Activated naive CD4-positive, alpha-beta T cell treated with anti-CD3 and anti-CD28 coated beads, Interleukin-2, amount 10 ng/mL, durations not matched to agents 7 days and 5 days (primary cell): ENCODE data around the gene RNMT.
"Not testable (repeated sequence)": the region's sequence is repeated elsewhere in the genome, so short reads cannot be mapped to it uniquely, and the experiment has no call there.

ENCODE experiments used
- CTCF ChIA-PET: fragments of 350-600 bp; sonication (Branson Sonifier 250); formaldehyde crosslinking; loops from one replicate; lab custom pipeline; 2021; ENCODE audit warnings: antibody characterized with exemption; lab: Charles Lee
- DNase-seq: peaks from one replicate; pipeline ENCODE4 v3.0.0-alpha.2; 2020
- H3K27ac Mint-ChIP-seq: one replicate; pipeline ENCODE4 v1.8.0; 2021; ENCODE audit warnings: mild to moderate bottlenecking, moderate library complexity, mixed read lengths
- H3K27me3 Mint-ChIP-seq: one replicate; pipeline ENCODE4 v1.8.0; 2021; ENCODE audit warnings: mild to moderate bottlenecking, mixed read lengths
- H3K36me3 Mint-ChIP-seq: one replicate; pipeline ENCODE4 v1.8.0; 2021; ENCODE audit warnings: mixed read lengths
- H3K4me1 Mint-ChIP-seq: one replicate; pipeline ENCODE4 v1.8.0; 2021; ENCODE audit warnings: mixed read lengths
- H3K4me3 Mint-ChIP-seq: one replicate; pipeline ENCODE4 v1.8.0; 2021; ENCODE audit warnings: mild to moderate bottlenecking, moderate library complexity, mixed read lengths
- H3K9me3 Mint-ChIP-seq: one replicate; pipeline ENCODE4 v1.8.0; 2021; ENCODE audit warnings: mixed read lengths

The RNMT gene

GRCh38 chr18:13726232-13726971, at the start of gene RNMT, which contains the start of gene FAM210A:
TSS of gene RNMT (plus strand) at chr18:13726673. CDS start at chr18:13731518, 4,845 bp downstream.
TSS of gene FAM210A (minus strand) at chr18:13726558. CDS start at chr18:13682077, 44,481 bp downstream.
- peak; percentile 97 for DNase-seq

GRCh38 chr18:13677350-13677749, 49.1 kb upstream of the RNMT start:
- H3K27me3 Mint-ChIP-seq, H3K4me3 Mint-ChIP-seq, DNase-seq, CTCF ChIA-PET, H3K4me1 Mint-ChIP-seq, H3K9me3 Mint-ChIP-seq: not testable (repeated sequence)
- Mint-ChIP-seq H3K27ac (peak overlapping the region; percentile 25), H3K36me3 (peaks cover 12% of the 10 kb centered on the region)

More at GRCh38 chr18:13726232-13726971, at the start of gene RNMT, which contains the start of gene FAM210A:
- peak within 1 kb of the TSS; percentile 83 for H3K27ac Mint-ChIP-seq
- H3K4me1 Mint-ChIP-seq: peaks cover 58% of the 10 kb centered on the region
- H3K4me3 Mint-ChIP-seq: peak within 1 kb of the TSS; percentile 77
- peaks cover 26% of the 10 kb centered on the region for H3K36me3 Mint-ChIP-seq
- H3K27me3 Mint-ChIP-seq: no peaks in the 10 kb centered on the region
- CTCF ChIA-PET: no interaction called here
- H3K9me3 Mint-ChIP-seq: peaks cover 4% of the 10 kb centered on the region

GRCh38 chr18:13680612-13681011, 45.9 kb upstream of the RNMT start:
- CTCF ChIA-PET: interaction anchor here (0.7 to 1.0 kb wide), 2 partner anchors 16 to 122 kb away, joined by 3 read pairs; no protein-coding TSS in a partner anchor
- DNase-seq: peak; percentile 22
- Mint-ChIP-seq H3K9me3 (no peaks in the 10 kb centered on the region), H3K4me3 (no peak overlapping the region), H3K27me3 (no peaks in the 10 kb centered on the region), H3K4me1 (no peaks in the 10 kb centered on the region), H3K27ac (no peak overlapping the region), H3K36me3 (peaks cover 12% of the 10 kb centered on the region)

GRCh38 chr18:13681701-13682100, 44.8 kb upstream of the RNMT start:
- CTCF ChIA-PET: no interaction called here
- Mint-ChIP-seq H3K4me3 (no peak overlapping the region), H3K27ac (no peak overlapping the region)

GRCh38 chr18:13684546-13684945, 41.9 kb upstream of the RNMT start:
- Mint-ChIP-seq H3K4me1 (no peaks in the 10 kb centered on the region), H3K27me3 (no peaks in the 10 kb centered on the region), H3K4me3 (no peak overlapping the region), H3K36me3 (peaks cover 16% of the 10 kb centered on the region), H3K27ac (no peak overlapping the region), H3K9me3 (no peaks in the 10 kb centered on the region)
- CTCF ChIA-PET: no interaction called here
- no peak for DNase-seq

More at GRCh38 chr18:13681701-13682100, 44.8 kb upstream of the RNMT start:
- no peak for DNase-seq
- H3K27me3 Mint-ChIP-seq: no peaks in the 10 kb centered on the region
- no peaks in the 10 kb centered on the region for H3K4me1 Mint-ChIP-seq
- peaks cover 12% of the 10 kb centered on the region for H3K36me3 Mint-ChIP-seq
- H3K9me3 Mint-ChIP-seq: no peaks in the 10 kb centered on the region

- Mint-ChIP-seq H3K9me3 (peaks cover 7% of the 10 kb centered on the region), H3K27ac (no peak overlapping the region), H3K4me1 (no peaks in the 10 kb centered on the region), H3K36me3 (peaks cover 15% of the 10 kb centered on the region), H3K27me3 (no peaks in the 10 kb centered on the region), H3K4me3 (no peak overlapping the region)
- CTCF ChIA-PET: no interaction called here
- DNase-seq: no peak
Observed at GRCh38 chr18:13688191-13689136, 38.0 kb upstream of the RNMT start.

- DNase-seq, CTCF ChIA-PET, H3K27ac Mint-ChIP-seq, H3K27me3 Mint-ChIP-seq, H3K4me1 Mint-ChIP-seq, H3K4me3 Mint-ChIP-seq: not testable (repeated sequence)
- peaks cover 15% of the 10 kb centered on the region for H3K36me3 Mint-ChIP-seq
- H3K9me3 Mint-ChIP-seq: peaks cover 14% of the 10 kb centered on the region
Observed at GRCh38 chr18:13690060-13690459, 36.4 kb upstream of the RNMT start.

- CTCF ChIA-PET, H3K4me1 Mint-ChIP-seq, H3K27me3 Mint-ChIP-seq, H3K4me3 Mint-ChIP-seq, H3K27ac Mint-ChIP-seq, DNase-seq: not testable (repeated sequence)
- peaks cover 31% of the 10 kb centered on the region for H3K36me3 Mint-ChIP-seq
- peaks cover 32% of the 10 kb centered on the region for H3K9me3 Mint-ChIP-seq
Observed at GRCh38 chr18:13695337-13695736, 31.1 kb upstream of the RNMT start.

- CTCF ChIA-PET: interaction anchor here (0.8 kb wide), 1 partner anchor 17 kb away, joined by 3 read pairs; no protein-coding TSS in a partner anchor
- H3K4me3 Mint-ChIP-seq: no peak overlapping the region
- peaks cover 41% of the 10 kb centered on the region for H3K9me3 Mint-ChIP-seq
- H3K4me1 Mint-ChIP-seq: no peaks in the 10 kb centered on the region
- H3K36me3 Mint-ChIP-seq: peaks cover 38% of the 10 kb centered on the region
- no peaks in the 10 kb centered on the region for H3K27me3 Mint-ChIP-seq
- no peak overlapping the region for H3K27ac Mint-ChIP-seq
- no peak for DNase-seq
Observed at GRCh38 chr18:13696961-13697360, 29.5 kb upstream of the RNMT start.

GRCh38 chr18:13700153-13700552, 26.3 kb upstream of the RNMT start:
- Mint-ChIP-seq H3K4me3 (no peak overlapping the region), H3K36me3 (peaks cover 47% of the 10 kb centered on the region), H3K9me3 (peaks cover 48% of the 10 kb centered on the region), H3K27ac (no peak overlapping the region), H3K27me3 (no peaks in the 10 kb centered on the region), H3K4me1 (no peaks in the 10 kb centered on the region)
- no peak for DNase-seq
- CTCF ChIA-PET: no interaction called here

- H3K4me3 Mint-ChIP-seq: no peak overlapping the region
- peaks cover 48% of the 10 kb centered on the region for H3K36me3 Mint-ChIP-seq
- no peak overlapping the region for H3K27ac Mint-ChIP-seq
- CTCF ChIA-PET: no interaction called here
- no peaks in the 10 kb centered on the region for H3K27me3 Mint-ChIP-seq
- H3K4me1 Mint-ChIP-seq: no peaks in the 10 kb centered on the region
- peaks cover 49% of the 10 kb centered on the region for H3K9me3 Mint-ChIP-seq
- no peak for DNase-seq
Observed at GRCh38 chr18:13703899-13704298, 22.6 kb upstream of the RNMT start.

- H3K9me3 Mint-ChIP-seq: peaks cover 16% of the 10 kb centered on the region
- H3K4me3 Mint-ChIP-seq: no peak overlapping the region
- CTCF ChIA-PET: no interaction called here
- H3K36me3 Mint-ChIP-seq: peaks cover 38% of the 10 kb centered on the region
- H3K27me3 Mint-ChIP-seq: no peaks in the 10 kb centered on the region
- no peak overlapping the region for H3K27ac Mint-ChIP-seq
- no peaks in the 10 kb centered on the region for H3K4me1 Mint-ChIP-seq
- no peak for DNase-seq
Observed at GRCh38 chr18:13710414-13710831, 16.1 kb upstream of the RNMT start.

- H3K36me3 Mint-ChIP-seq: peaks cover 28% of the 10 kb centered on the region
- no peaks in the 10 kb centered on the region for H3K27me3 Mint-ChIP-seq
- no peak overlapping the region for H3K4me3 Mint-ChIP-seq
- CTCF ChIA-PET: interaction anchor here (1.4 kb wide), 1 partner anchor 10 kb away, joined by 3 read pairs; no protein-coding TSS in a partner anchor
- no peaks in the 10 kb centered on the region for H3K4me1 Mint-ChIP-seq
- peaks cover 10% of the 10 kb centered on the region for H3K9me3 Mint-ChIP-seq
- no peak overlapping the region for H3K27ac Mint-ChIP-seq
- no peak for DNase-seq
Observed at GRCh38 chr18:13712400-13713131, 13.9 kb upstream of the RNMT start.
